Activated naive CD4-positive, alpha-beta T cell treated with anti-CD3 and anti-CD28 coated beads, Interleukin-2, amount 50 U/mL, for 24 hours (primary cell): Measurements from ENCODE around the gene GATB.

ENCODE experiments used
- H3K27ac Mint-ChIP-seq: one replicate; pipeline ENCODE4 v1.8.0; 2021; ENCODE audit warnings: mild to moderate bottlenecking, mixed read lengths
- H3K27me3 Mint-ChIP-seq: one replicate; pipeline ENCODE4 v1.8.0; 2021; ENCODE audit warnings: mixed read lengths
- H3K36me3 Mint-ChIP-seq: one replicate; pipeline ENCODE4 v1.8.0; 2021; ENCODE audit warnings: mixed read lengths
- H3K4me1 Mint-ChIP-seq: one replicate; pipeline ENCODE4 v1.8.0; 2021; ENCODE audit warnings: mixed read lengths
- H3K4me3 Mint-ChIP-seq: one replicate; pipeline ENCODE4 v1.8.0; 2021; ENCODE audit warnings: mild to moderate bottlenecking, mixed read lengths
- H3K9me3 Mint-ChIP-seq: one replicate; pipeline ENCODE4 v1.8.0; 2021; ENCODE audit warnings: mixed read lengths

Gene GATB

GRCh38 chr4:151727365-151727764, 33.4 kb downstream of the GATB start:
- Mint-ChIP-seq H3K27me3 (no peaks in the 10 kb centered on the region), H3K4me3 (no peak overlapping the region), H3K9me3 (no peaks in the 10 kb centered on the region), H3K36me3 (peaks cover 17% of the 10 kb centered on the region), H3K27ac (no peak overlapping the region), H3K4me1 (peaks cover 13% of the 10 kb centered on the region)

- no peaks in the 10 kb centered on the region for H3K9me3 Mint-ChIP-seq
- peaks cover 13% of the 10 kb centered on the region for H3K4me1 Mint-ChIP-seq
- no peaks in the 10 kb centered on the region for H3K27me3 Mint-ChIP-seq
- no peak overlapping the region for H3K4me3 Mint-ChIP-seq
- peaks cover 13% of the 10 kb centered on the region for H3K36me3 Mint-ChIP-seq
- H3K27ac Mint-ChIP-seq, result peak overlapping the region; percentile 5
These were observed 35.7 kb downstream of the GATB start for GRCh38 chr4:151725087-151725486.

- no peak overlapping the region for H3K4me3 Mint-ChIP-seq
- peaks cover 3% of the 10 kb centered on the region for H3K4me1 Mint-ChIP-seq
- H3K36me3 Mint-ChIP-seq, result peaks cover 2% of the 10 kb centered on the region
- no peaks in the 10 kb centered on the region for H3K9me3 Mint-ChIP-seq
- no peak overlapping the region for H3K27ac Mint-ChIP-seq
- H3K27me3 Mint-ChIP-seq, result no peaks in the 10 kb centered on the region
These were observed 38.9 kb downstream of the GATB start for GRCh38 chr4:151721916-151722315.

- no peaks in the 10 kb centered on the region for H3K9me3 Mint-ChIP-seq
- H3K4me3 Mint-ChIP-seq, result no peak overlapping the region
- H3K36me3 Mint-ChIP-seq, result peaks cover 4% of the 10 kb centered on the region
- no peak overlapping the region for H3K27ac Mint-ChIP-seq
- H3K4me1 Mint-ChIP-seq, result peaks cover 3% of the 10 kb centered on the region
- H3K27me3 Mint-ChIP-seq, result no peaks in the 10 kb centered on the region
These were observed 39.3 kb downstream of the GATB start for GRCh38 chr4:151721466-151721865.

GRCh38 chr4:151719956-151720334, 40.9 kb downstream of the GATB start:
- Mint-ChIP-seq H3K4me1 (no peaks in the 10 kb centered on the region), H3K36me3 (peaks cover 7% of the 10 kb centered on the region), H3K27me3 (no peaks in the 10 kb centered on the region), H3K27ac (no peak overlapping the region), H3K9me3 (no peaks in the 10 kb centered on the region), H3K4me3 (no peak overlapping the region)

GRCh38 chr4:151718984-151719955, 41.5 kb downstream of the GATB start:
- no peak overlapping the region for H3K27ac Mint-ChIP-seq
- no peaks in the 10 kb centered on the region for H3K9me3 Mint-ChIP-seq
- H3K36me3 Mint-ChIP-seq, result peaks cover 7% of the 10 kb centered on the region
- no peak overlapping the region for H3K4me3 Mint-ChIP-seq
- no peaks in the 10 kb centered on the region for H3K27me3 Mint-ChIP-seq
- H3K4me1 Mint-ChIP-seq, result no peaks in the 10 kb centered on the region

GRCh38 chr4:151717909-151718628, 42.7 kb downstream of the GATB start:
- H3K27ac Mint-ChIP-seq, result no peak overlapping the region
- H3K27me3 Mint-ChIP-seq, result no peaks in the 10 kb centered on the region
- H3K4me1 Mint-ChIP-seq, result no peaks in the 10 kb centered on the region
- no peaks in the 10 kb centered on the region for H3K9me3 Mint-ChIP-seq
- H3K36me3 Mint-ChIP-seq, result peaks cover 7% of the 10 kb centered on the region
- H3K4me3 Mint-ChIP-seq, result no peak overlapping the region

GRCh38 chr4:151717314-151717713, 43.5 kb downstream of the GATB start:
- Mint-ChIP-seq H3K4me3 (no peak overlapping the region), H3K27me3 (no peaks in the 10 kb centered on the region), H3K4me1 (no peaks in the 10 kb centered on the region), H3K9me3 (no peaks in the 10 kb centered on the region), H3K36me3 (peaks cover 5% of the 10 kb centered on the region), H3K27ac (no peak overlapping the region)

- no peak overlapping the region for H3K27ac Mint-ChIP-seq
- no peaks in the 10 kb centered on the region for H3K9me3 Mint-ChIP-seq
- peaks cover 5% of the 10 kb centered on the region for H3K36me3 Mint-ChIP-seq
- no peaks in the 10 kb centered on the region for H3K27me3 Mint-ChIP-seq
- no peak overlapping the region for H3K4me3 Mint-ChIP-seq
- no peaks in the 10 kb centered on the region for H3K4me1 Mint-ChIP-seq
These were observed 44.5 kb downstream of the GATB start for GRCh38 chr4:151716324-151716723.

- no peak overlapping the region for H3K4me3 Mint-ChIP-seq
- no peaks in the 10 kb centered on the region for H3K4me1 Mint-ChIP-seq
- H3K36me3 Mint-ChIP-seq, result peaks cover 6% of the 10 kb centered on the region
- H3K9me3 Mint-ChIP-seq, result no peaks in the 10 kb centered on the region
- no peaks in the 10 kb centered on the region for H3K27me3 Mint-ChIP-seq
- no peak overlapping the region for H3K27ac Mint-ChIP-seq
These were observed 44.9 kb downstream of the GATB start for GRCh38 chr4:151715881-151716280.

GRCh38 chr4:151712777-151713176, 48.0 kb downstream of the GATB start:
- Mint-ChIP-seq H3K36me3 (peaks cover 13% of the 10 kb centered on the region), H3K9me3 (no peaks in the 10 kb centered on the region), H3K27ac (no peak overlapping the region)

GRCh38 chr4:151711646-151712045, 49.2 kb downstream of the GATB start:
- no peaks in the 10 kb centered on the region for H3K4me1 Mint-ChIP-seq
- no peaks in the 10 kb centered on the region for H3K9me3 Mint-ChIP-seq
- no peak overlapping the region for H3K27ac Mint-ChIP-seq
- H3K36me3 Mint-ChIP-seq, result peaks cover 15% of the 10 kb centered on the region
- no peak overlapping the region for H3K4me3 Mint-ChIP-seq
- H3K27me3 Mint-ChIP-seq, result no peaks in the 10 kb centered on the region

More at GRCh38 chr4:151712777-151713176, 48.0 kb downstream of the GATB start:
- H3K27me3 Mint-ChIP-seq, result no peaks in the 10 kb centered on the region
- H3K4me3 Mint-ChIP-seq, result no peak overlapping the region
- H3K4me1 Mint-ChIP-seq, result no peaks in the 10 kb centered on the region

GRCh38 chr4:151709587-151709986, 51.2 kb downstream of the GATB start:
- Mint-ChIP-seq H3K4me1 (no peaks in the 10 kb centered on the region), H3K27me3 (no peaks in the 10 kb centered on the region), H3K36me3 (peaks cover 14% of the 10 kb centered on the region), H3K4me3 (no peak overlapping the region), H3K27ac (no peak overlapping the region), H3K9me3 (no peaks in the 10 kb centered on the region)

- Mint-ChIP-seq H3K4me1 (no peaks in the 10 kb centered on the region), H3K9me3 (no peaks in the 10 kb centered on the region), H3K4me3 (no peak overlapping the region), H3K27ac (no peak overlapping the region), H3K36me3 (peaks cover 14% of the 10 kb centered on the region), H3K27me3 (no peaks in the 10 kb centered on the region)
These were observed 51.7 kb downstream of the GATB start for GRCh38 chr4:151709071-151709470.

- H3K9me3 Mint-ChIP-seq, result no peaks in the 10 kb centered on the region
- no peak overlapping the region for H3K4me3 Mint-ChIP-seq
- peaks cover 23% of the 10 kb centered on the region for H3K36me3 Mint-ChIP-seq
- H3K27ac Mint-ChIP-seq, result no peak overlapping the region
- no peaks in the 10 kb centered on the region for H3K27me3 Mint-ChIP-seq
- no peaks in the 10 kb centered on the region for H3K4me1 Mint-ChIP-seq
These were observed 52.7 kb downstream of the GATB start for GRCh38 chr4:151708100-151708499.

- Mint-ChIP-seq H3K9me3 (no peaks in the 10 kb centered on the region), H3K4me1 (no peaks in the 10 kb centered on the region), H3K27me3 (no peaks in the 10 kb centered on the region), H3K27ac (no peak overlapping the region), H3K4me3 (no peak overlapping the region), H3K36me3 (peaks cover 37% of the 10 kb centered on the region)
These were observed 57.4 kb downstream of the GATB start for GRCh38 chr4:151703401-151703800.
